Measurements from ENCODE around the gene L3MBTL4.
"Not testable (repeated sequence)": the region's sequence is repeated elsewhere in the genome, so short reads cannot be mapped to it uniquely, and the experiment has no call there.

L3MBTL4 gene

GRCh38 chr18:6200204-6200774, 214.4 kb downstream of the L3MBTL4 start:
- Histone ChIP-seq H3K27me3 (ENCODE audit: insufficient read depth, low read length) (peaks cover 4% of the 10 kb centered on the region; the same call in 1 of the 2 replicates), H2AFZ (ENCODE audit: low read length, unreplicated experiment) (no peak overlapping the region), H3K36me3 (ENCODE audit: insufficient read depth, low read length) (no peaks in the 10 kb centered on the region), H3K79me2 (ENCODE audit: control insufficient read depth, insufficient read depth, low read length, unreplicated experiment) (no peaks in the 10 kb centered on the region), H3K4me3 (ENCODE audit: low read depth, low read length) (no peak overlapping the region), H3K4me1 (ENCODE audit: control insufficient read depth, insufficient read depth, low read length, unreplicated experiment) (no peaks in the 10 kb centered on the region), H3K27ac (ENCODE audit: low read depth, low read length) (no peak overlapping the region)

DNA sequence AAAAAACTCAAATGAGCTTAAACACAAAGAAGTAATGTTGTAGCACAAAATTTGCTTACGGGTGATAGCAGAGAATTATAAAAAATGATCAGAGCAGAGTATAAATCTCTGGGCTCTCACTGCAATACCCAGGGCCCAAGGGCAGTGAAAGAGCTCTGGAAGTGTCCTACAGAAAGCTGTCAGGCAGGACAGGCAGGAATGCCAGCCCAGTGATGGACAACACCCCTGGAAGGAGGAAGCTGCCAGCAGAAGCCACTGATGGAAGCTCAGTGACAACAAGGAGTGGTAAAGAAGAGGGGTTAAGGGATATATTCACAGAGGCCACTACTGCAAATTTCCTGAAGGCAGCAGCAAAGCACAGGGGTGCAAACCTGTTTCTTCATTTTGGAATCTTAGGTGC, 214.9 kb downstream of the L3MBTL4 start:
- Histone ChIP-seq H3K36me3 (ENCODE audit: insufficient read depth, low read length) (no peaks in the 10 kb centered on the region), H3K27me3 (ENCODE audit: insufficient read depth, low read length) (peaks cover 4% of the 10 kb centered on the region; the same call in 1 of the 2 replicates), H3K4me1 (ENCODE audit: control insufficient read depth, insufficient read depth, low read length, unreplicated experiment) (no peaks in the 10 kb centered on the region), H3K79me2 (ENCODE audit: control insufficient read depth, insufficient read depth, low read length, unreplicated experiment) (no peaks in the 10 kb centered on the region), H3K4me3 (ENCODE audit: low read depth, low read length) (no peak overlapping the region), H2AFZ (ENCODE audit: low read length, unreplicated experiment) (no peak overlapping the region), H3K27ac (ENCODE audit: low read depth, low read length) (no peak overlapping the region)

- Histone ChIP-seq H3K36me3 (ENCODE audit: insufficient read depth, low read length) (no peaks in the 10 kb centered on the region), H3K27me3 (ENCODE audit: insufficient read depth, low read length) (peaks cover 4% of the 10 kb centered on the region; the same call in 1 of the 2 replicates), H3K4me3 (ENCODE audit: low read depth, low read length) (no peak overlapping the region), H3K79me2 (ENCODE audit: control insufficient read depth, insufficient read depth, low read length, unreplicated experiment) (no peaks in the 10 kb centered on the region), H3K4me1 (ENCODE audit: control insufficient read depth, insufficient read depth, low read length, unreplicated experiment) (no peaks in the 10 kb centered on the region), H2AFZ (ENCODE audit: low read length, unreplicated experiment) (no peak overlapping the region), H3K27ac (ENCODE audit: low read depth, low read length) (no peak overlapping the region)
These were observed 216.1 kb downstream of the L3MBTL4 start for GRCh38 chr18:6198585-6198984.

GRCh38 chr18:6194640-6195039, 220.1 kb downstream of the L3MBTL4 start:
- no peak overlapping the region for H2AFZ ChIP-seq (ENCODE audit: low read length, unreplicated experiment)
- no peak overlapping the region for H3K27ac ChIP-seq (ENCODE audit: low read depth, low read length)

DNA sequence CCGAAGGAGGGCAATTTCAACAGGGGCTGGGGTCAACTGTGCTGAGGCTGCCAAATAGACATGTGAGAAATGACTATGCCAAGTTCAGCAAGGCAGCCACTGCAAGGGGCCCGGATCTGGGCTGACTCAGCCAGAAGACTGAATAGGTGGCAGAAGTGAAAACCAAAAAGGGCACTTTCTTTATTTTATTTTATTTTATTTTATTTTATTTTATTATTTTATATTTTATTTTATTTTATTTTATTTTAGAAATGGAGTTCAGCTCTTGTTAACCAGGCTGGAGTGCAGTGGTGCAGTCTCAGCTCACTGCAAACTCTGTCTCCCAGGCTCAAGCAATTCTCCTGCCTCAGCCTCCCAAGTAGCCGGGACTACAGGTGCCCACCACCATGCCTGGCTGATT, 228.9 kb downstream of the L3MBTL4 start:
- H3K79me2 ChIP-seq (ENCODE audit: control insufficient read depth, insufficient read depth, low read length, unreplicated experiment); H3K27me3 ChIP-seq (ENCODE audit: insufficient read depth, low read length); H3K4me3 ChIP-seq (ENCODE audit: low read depth, low read length); H3K36me3 ChIP-seq (ENCODE audit: insufficient read depth, low read length); H2AFZ ChIP-seq (ENCODE audit: low read length, unreplicated experiment); H3K4me1 ChIP-seq (ENCODE audit: control insufficient read depth, insufficient read depth, low read length, unreplicated experiment); H3K27ac ChIP-seq (ENCODE audit: low read depth, low read length): not testable (repeated sequence)

More at GRCh38 chr18:6194640-6195039, 220.1 kb downstream of the L3MBTL4 start:
- Histone ChIP-seq H3K4me1 (ENCODE audit: control insufficient read depth, insufficient read depth, low read length, unreplicated experiment) (no peaks in the 10 kb centered on the region), H3K79me2 (ENCODE audit: control insufficient read depth, insufficient read depth, low read length, unreplicated experiment) (no peaks in the 10 kb centered on the region), H3K36me3 (ENCODE audit: insufficient read depth, low read length) (no peaks in the 10 kb centered on the region), H3K27me3 (ENCODE audit: insufficient read depth, low read length) (no peaks in the 10 kb centered on the region; the same call in 1 of the 2 replicates), H3K4me3 (ENCODE audit: low read depth, low read length) (no peak overlapping the region)

GRCh38 chr18:6174983-6175745, 239.5 kb downstream of the L3MBTL4 start:
- no peaks in the 10 kb centered on the region; the same call in 1 of the 2 replicates for H3K27me3 ChIP-seq (ENCODE audit: insufficient read depth, low read length)
- no peaks in the 10 kb centered on the region for H3K4me1 ChIP-seq (ENCODE audit: control insufficient read depth, insufficient read depth, low read length, unreplicated experiment)
- H3K36me3 ChIP-seq (ENCODE audit: insufficient read depth, low read length), result no peaks in the 10 kb centered on the region

GRCh38 chr18:6170604-6171003, 244.1 kb downstream of the L3MBTL4 start:
- no peak overlapping the region for H3K27ac ChIP-seq (ENCODE audit: low read depth, low read length)
- H3K36me3 ChIP-seq (ENCODE audit: insufficient read depth, low read length), result no peaks in the 10 kb centered on the region

More at GRCh38 chr18:6174983-6175745, 239.5 kb downstream of the L3MBTL4 start:
- Histone ChIP-seq H2AFZ (ENCODE audit: low read length, unreplicated experiment) (no peak overlapping the region), H3K79me2 (ENCODE audit: control insufficient read depth, insufficient read depth, low read length, unreplicated experiment) (no peaks in the 10 kb centered on the region), H3K27ac (ENCODE audit: low read depth, low read length) (no peak overlapping the region), H3K4me3 (ENCODE audit: low read depth, low read length) (no peak overlapping the region)

DNA sequence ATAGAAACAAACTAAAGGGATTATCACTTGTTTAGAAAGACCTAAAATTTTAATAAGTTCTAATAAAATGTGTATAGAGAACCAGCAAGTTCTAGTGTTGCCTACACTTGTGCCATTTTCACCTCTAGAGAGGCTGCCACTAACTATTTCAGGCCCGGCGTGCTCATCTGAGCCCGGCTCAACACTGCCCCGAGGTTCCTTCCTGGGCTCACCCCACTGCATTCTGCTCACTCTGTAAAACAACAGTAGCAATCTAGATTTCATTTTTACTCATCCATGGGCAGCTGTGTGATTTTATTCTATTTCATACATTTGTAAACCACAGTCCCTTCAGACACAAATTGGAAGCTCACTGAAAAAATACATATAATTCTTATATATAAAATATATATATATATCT, 253.2 kb downstream of the L3MBTL4 start:
- no peak overlapping the region for H3K27ac ChIP-seq (ENCODE audit: low read depth, low read length)
- no peak overlapping the region for H2AFZ ChIP-seq (ENCODE audit: low read length, unreplicated experiment)
- no peaks in the 10 kb centered on the region for H3K4me1 ChIP-seq (ENCODE audit: control insufficient read depth, insufficient read depth, low read length, unreplicated experiment)
- no peaks in the 10 kb centered on the region for H3K27me3 ChIP-seq (ENCODE audit: insufficient read depth, low read length)
- no peaks in the 10 kb centered on the region for H3K36me3 ChIP-seq (ENCODE audit: insufficient read depth, low read length)
- no peaks in the 10 kb centered on the region for H3K79me2 ChIP-seq (ENCODE audit: control insufficient read depth, insufficient read depth, low read length, unreplicated experiment)
- H3K4me3 ChIP-seq (ENCODE audit: low read depth, low read length), result no peak overlapping the region

More at GRCh38 chr18:6170604-6171003, 244.1 kb downstream of the L3MBTL4 start:
- H2AFZ ChIP-seq (ENCODE audit: low read length, unreplicated experiment), result no peak overlapping the region
- no peaks in the 10 kb centered on the region for H3K79me2 ChIP-seq (ENCODE audit: control insufficient read depth, insufficient read depth, low read length, unreplicated experiment)
- H3K4me1 ChIP-seq (ENCODE audit: control insufficient read depth, insufficient read depth, low read length, unreplicated experiment), result no peaks in the 10 kb centered on the region
- no peak overlapping the region for H3K4me3 ChIP-seq (ENCODE audit: low read depth, low read length)
- H3K27me3 ChIP-seq (ENCODE audit: insufficient read depth, low read length), result no peaks in the 10 kb centered on the region; the same call in 1 of the 2 replicates

DNA sequence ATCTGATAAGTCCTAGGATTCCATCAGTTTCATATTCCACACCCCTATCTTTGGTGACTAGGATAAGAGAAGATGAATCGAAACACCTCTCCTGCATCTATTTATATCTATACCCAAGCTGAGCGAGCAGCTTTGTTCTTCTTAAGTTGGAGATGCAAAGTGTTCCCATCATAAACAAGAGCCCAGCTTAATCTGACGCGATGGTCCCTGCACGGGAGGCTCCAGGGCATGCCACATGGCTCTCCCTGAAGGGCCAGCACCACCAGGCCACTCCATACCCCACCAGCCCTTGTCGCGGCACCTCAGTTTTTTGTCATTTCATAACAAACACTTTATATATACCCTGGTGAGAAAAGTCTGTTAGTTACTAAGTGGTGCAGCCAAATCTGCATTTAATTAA, 255.3 kb downstream of the L3MBTL4 start:
- H3K27me3 ChIP-seq (ENCODE audit: insufficient read depth, low read length), result no peaks in the 10 kb centered on the region
- H2AFZ ChIP-seq (ENCODE audit: low read length, unreplicated experiment), result no peak overlapping the region
- H3K79me2 ChIP-seq (ENCODE audit: control insufficient read depth, insufficient read depth, low read length, unreplicated experiment), result no peaks in the 10 kb centered on the region
- no peak overlapping the region for H3K4me3 ChIP-seq (ENCODE audit: low read depth, low read length)
- H3K36me3 ChIP-seq (ENCODE audit: insufficient read depth, low read length), result no peaks in the 10 kb centered on the region
- no peak overlapping the region for H3K27ac ChIP-seq (ENCODE audit: low read depth, low read length)
- H3K4me1 ChIP-seq (ENCODE audit: control insufficient read depth, insufficient read depth, low read length, unreplicated experiment), result no peaks in the 10 kb centered on the region

GRCh38 chr18:6158958-6159357, 255.8 kb downstream of the L3MBTL4 start:
- no peak overlapping the region for H3K4me3 ChIP-seq (ENCODE audit: low read depth, low read length)
- H2AFZ ChIP-seq (ENCODE audit: low read length, unreplicated experiment), result no peak overlapping the region
- H3K4me1 ChIP-seq (ENCODE audit: control insufficient read depth, insufficient read depth, low read length, unreplicated experiment), result no peaks in the 10 kb centered on the region
- H3K27me3 ChIP-seq (ENCODE audit: insufficient read depth, low read length), result no peaks in the 10 kb centered on the region
- H3K36me3 ChIP-seq (ENCODE audit: insufficient read depth, low read length), result no peaks in the 10 kb centered on the region
- no peak overlapping the region for H3K27ac ChIP-seq (ENCODE audit: low read depth, low read length)
- no peaks in the 10 kb centered on the region for H3K79me2 ChIP-seq (ENCODE audit: control insufficient read depth, insufficient read depth, low read length, unreplicated experiment)

- no peaks in the 10 kb centered on the region for H3K79me2 ChIP-seq (ENCODE audit: control insufficient read depth, insufficient read depth, low read length, unreplicated experiment)
- H3K27me3 ChIP-seq (ENCODE audit: insufficient read depth, low read length), result no peaks in the 10 kb centered on the region
These were observed 258.3 kb downstream of the L3MBTL4 start for GRCh38 chr18:6156446-6156845.

More at GRCh38 chr18:6156446-6156845, 258.3 kb downstream of the L3MBTL4 start:
- Histone ChIP-seq H3K4me1 (ENCODE audit: control insufficient read depth, insufficient read depth, low read length, unreplicated experiment) (no peaks in the 10 kb centered on the region), H3K4me3 (ENCODE audit: low read depth, low read length) (no peak overlapping the region), H2AFZ (ENCODE audit: low read length, unreplicated experiment) (no peak overlapping the region), H3K36me3 (ENCODE audit: insufficient read depth, low read length) (no peaks in the 10 kb centered on the region), H3K27ac (ENCODE audit: low read depth, low read length) (no peak overlapping the region)
